Caco-2 (cell line): ENCODE data around the gene SLC9A8. TPM values are rescaled to one million over a fixed set of nuclear protein-coding genes. Genes with fewer than 3 reads are reported as not detected.
"Not testable (repeated sequence)": the region's sequence is repeated elsewhere in the genome, so short reads cannot be mapped to it uniquely, and the experiment has no call there.

Experiments
- BruUV-seq: library from RNA; stranded (reverse); fragments of 400-500 nt; replicated peaks from 2 replicates; lab custom pipeline; 2021; lab: Mats Ljungman, UMichigan
- CTCF ChIA-PET: fragments of 300-600 bp; sonication (Branson Sonifier 250); formaldehyde crosslinking; loops from one replicate; lab custom pipeline; 2022; ENCODE audit warnings: antibody characterized with exemption; lab: Charles Lee
- POLR2A ChIA-PET: fragments of 300-600 bp; sonication (Branson Sonifier 250); formaldehyde crosslinking; loops from one replicate; lab custom pipeline; 2022; ENCODE audit warnings: antibody characterized with exemption; lab: Charles Lee
- DNase-seq, 2 experiments: peaks; one replicate each; pipeline versions ENCODE4 v3.0.0 to v3.0.0-alpha.2; 2020 to 2022
- H3K27me3 ChIP-seq: replicated peaks from 2 replicates; pipeline ENCODE4 v1.6.0; 2011; ENCODE audit warnings: low read length; ENCODE audit not compliant: control insufficient read depth, insufficient read depth
- H3K36me3 ChIP-seq: 2 replicates; pipeline ENCODE4 v1.5.1; 2011; ENCODE audit warnings: low read length; ENCODE audit not compliant: control insufficient read depth, insufficient read depth
- H3K4me1 ChIP-seq: fragments of 250-450 bp; sonication (Bioruptor Pico); 2 replicates; pipeline ENCODE4 v1.5.1; 2020; ENCODE audit warnings: mild to moderate bottlenecking
- H3K4me3 ChIP-seq: 2 replicates; pipeline ENCODE4 v1.5.1; 2011; ENCODE audit warnings: low read depth, mild to moderate bottlenecking, control low read depth, low read length
- H3K9me3 ChIP-seq: fragments of 250-450 bp; sonication (Bioruptor Pico); 2 replicates; pipeline ENCODE4 v1.5.1; 2020; ENCODE audit warnings: mild to moderate bottlenecking, moderate library complexity
- H3K27ac Mint-ChIP-seq: one replicate; pipeline ENCODE4 v1.8.0; 2022; ENCODE audit warnings: mixed read lengths; ENCODE audit not compliant: unreplicated experiment
- H3K27me3 Mint-ChIP-seq: one replicate; pipeline ENCODE4 v1.8.0; 2022; ENCODE audit warnings: mixed read lengths; ENCODE audit not compliant: insufficient read depth, unreplicated experiment
- H3K36me3 Mint-ChIP-seq: one replicate; pipeline ENCODE4 v1.8.0; 2022; ENCODE audit warnings: mild to moderate bottlenecking, mixed read lengths; ENCODE audit not compliant: insufficient read depth, unreplicated experiment
- H3K4me1 Mint-ChIP-seq: one replicate; pipeline ENCODE4 v1.8.0; 2022; ENCODE audit warnings: low read depth, mixed read lengths; ENCODE audit not compliant: unreplicated experiment
- H3K4me3 Mint-ChIP-seq: one replicate; pipeline ENCODE4 v1.8.0; 2022; ENCODE audit warnings: mild to moderate bottlenecking, moderate library complexity, mixed read lengths; ENCODE audit not compliant: unreplicated experiment
- H3K9me3 Mint-ChIP-seq: one replicate; pipeline ENCODE4 v1.8.0; 2022; ENCODE audit warnings: mixed read lengths; ENCODE audit not compliant: unreplicated experiment
- intact Hi-C: fragments of 100-400 bp; cut with micrococcal nuclease; formaldehyde crosslinking; loops from one replicate; pipeline ENCODE4 v1.10.0; 2022; ENCODE audit not compliant: unreplicated experiment
- total RNA-seq: library from RNA; stranded (reverse); gene quantifications from 2 replicates; pipeline ENCODE4 v1.2.3, GENCODE V29; 2022
- TF ChIP-seq, protein P1 (sequence below), 2 experiments: fragments of 200-600 bp in 1 of 2; IDR thresholded peaks; 1 replicate in 1 of 2; 2 replicates in 1 of 2; pipeline versions ENCODE4 v1.5.1 to v1.8.0; 2011 to 2022; ENCODE audit warnings: antibody characterized with exemption in 1 of 2, control low read depth in 1 of 2, inconsistent platforms in 1 of 2, low read depth in 1 of 2, low read length in 1 of 2, mild to moderate bottlenecking in 1 of 2, moderate library complexity in 1 of 2; ENCODE audit not compliant: insufficient read depth in 1 of 2, severe bottlenecking in 1 of 2, unreplicated experiment in 1 of 2

The SLC9A8 gene
- total RNA-seq, 1 experiment from 2014 or later = 21.4 TPM

DNA sequence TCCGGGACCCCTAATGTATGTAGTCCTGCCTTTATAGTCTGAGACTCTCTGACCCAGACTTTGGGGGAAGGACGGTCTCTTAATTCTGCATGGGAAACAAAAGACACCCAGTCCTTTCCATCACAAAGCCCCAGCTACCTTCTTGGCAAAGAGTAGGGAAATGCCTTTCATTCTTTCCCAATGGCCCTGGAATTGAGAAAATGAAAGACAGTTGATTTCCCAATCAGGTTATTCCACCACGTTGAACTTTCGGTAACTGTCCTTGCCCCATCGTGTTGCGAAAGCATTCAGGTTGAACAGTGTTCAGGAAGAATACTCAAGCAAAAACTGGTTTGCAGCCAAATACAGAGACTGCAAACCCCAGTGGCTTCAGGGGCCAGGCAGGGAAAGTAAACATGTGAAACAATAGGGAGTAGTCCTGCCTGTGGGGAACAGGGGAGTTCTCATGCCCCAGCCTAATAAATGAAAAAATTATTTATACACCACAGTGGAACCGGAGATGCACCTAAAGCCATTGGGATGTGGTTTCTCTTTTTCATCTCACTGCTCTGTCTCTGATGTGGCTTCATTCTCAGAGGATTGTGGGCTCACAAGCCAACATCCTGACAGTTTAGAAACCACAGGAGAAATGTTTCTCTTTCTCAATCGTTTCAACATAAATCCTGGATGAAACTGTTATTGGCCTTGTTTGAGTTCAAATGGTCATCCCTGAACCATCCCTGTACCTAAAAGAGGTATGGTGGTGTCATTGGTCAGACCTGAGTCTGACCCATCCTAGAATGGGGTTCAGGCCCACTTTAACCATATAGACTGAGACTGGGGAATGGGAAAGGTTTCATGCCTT is 44.2 kb upstream of the SLC9A8 start:
- ChIA-PET POLR2A (interaction anchor here (1.0 kb wide), 1 partner anchor 44 kb away, joined by 4 read pairs; the partner anchor contains the start of gene SLC9A8), CTCF (interaction anchor here (0.7 to 1.0 kb wide), 2 partner anchors 227 to 231 kb away, joined by 4 read pairs; no protein-coding TSS in a partner anchor)
- Mint-ChIP-seq H3K4me1 (peaks cover 33% of the 10 kb centered on the region), H3K9me3 (no peaks in the 10 kb centered on the region), H3K27ac (peak overlapping the region; percentile 93), H3K4me3 (peak overlapping the region; percentile 57), H3K36me3 (peaks cover 11% of the 10 kb centered on the region), H3K27me3 (no peaks in the 10 kb centered on the region)
- 0 out of 2 replicates have a peak, but pooled peaks cover 3% of the 10 kb centered on the region for H3K9me3 ChIP-seq
- H3K36me3 ChIP-seq = no peaks in the 10 kb centered on the region
- DNase-seq = peak; percentile 95 to 96
- TF ChIP-seq, protein P1, sequence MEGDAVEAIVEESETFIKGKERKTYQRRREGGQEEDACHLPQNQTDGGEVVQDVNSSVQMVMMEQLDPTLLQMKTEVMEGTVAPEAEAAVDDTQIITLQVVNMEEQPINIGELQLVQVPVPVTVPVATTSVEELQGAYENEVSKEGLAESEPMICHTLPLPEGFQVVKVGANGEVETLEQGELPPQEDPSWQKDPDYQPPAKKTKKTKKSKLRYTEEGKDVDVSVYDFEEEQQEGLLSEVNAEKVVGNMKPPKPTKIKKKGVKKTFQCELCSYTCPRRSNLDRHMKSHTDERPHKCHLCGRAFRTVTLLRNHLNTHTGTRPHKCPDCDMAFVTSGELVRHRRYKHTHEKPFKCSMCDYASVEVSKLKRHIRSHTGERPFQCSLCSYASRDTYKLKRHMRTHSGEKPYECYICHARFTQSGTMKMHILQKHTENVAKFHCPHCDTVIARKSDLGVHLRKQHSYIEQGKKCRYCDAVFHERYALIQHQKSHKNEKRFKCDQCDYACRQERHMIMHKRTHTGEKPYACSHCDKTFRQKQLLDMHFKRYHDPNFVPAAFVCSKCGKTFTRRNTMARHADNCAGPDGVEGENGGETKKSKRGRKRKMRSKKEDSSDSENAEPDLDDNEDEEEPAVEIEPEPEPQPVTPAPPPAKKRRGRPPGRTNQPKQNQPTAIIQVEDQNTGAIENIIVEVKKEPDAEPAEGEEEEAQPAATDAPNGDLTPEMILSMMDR (IDR thresholded peaks at IDR 0.05; ENCODE audit: insufficient read depth in 1 of 2, low read depth in 1 of 2, low read length in 1 of 2, severe bottlenecking in 1 of 2, unreplicated experiment in 1 of 2) = no peak
- H3K4me3 ChIP-seq = no peak overlapping the region
- H3K4me1 ChIP-seq = peaks cover 57% of the 10 kb centered on the region
- TSS peak; percentile 87 for BruUV-seq
- intact Hi-C loops = loop anchor here (1.0 kb wide), 4 partner anchors 22 to 94 kb away; partner anchors contain the start of gene SLC9A8
- no peaks in the 10 kb centered on the region for H3K27me3 ChIP-seq

GRCh38 chr20:49769048-49769581 is 43.5 kb upstream of the SLC9A8 start:
- peaks cover 11% of the 10 kb centered on the region for H3K36me3 Mint-ChIP-seq
- DNase-seq = no peak
- 0 out of 2 replicates have a peak, but pooled peaks cover 3% of the 10 kb centered on the region for H3K9me3 ChIP-seq
- ChIA-PET CTCF (no interaction called here), POLR2A (no interaction called here)
- H3K36me3 ChIP-seq = no peaks in the 10 kb centered on the region
- H3K4me1 ChIP-seq = peaks cover 50% of the 10 kb centered on the region
- H3K4me3 ChIP-seq = no peak overlapping the region
- no peaks in the 10 kb centered on the region for H3K9me3 Mint-ChIP-seq
- TF ChIP-seq, protein P1 (IDR thresholded peaks at IDR 0.05; ENCODE audit: insufficient read depth in 1 of 2, low read depth in 1 of 2, low read length in 1 of 2, severe bottlenecking in 1 of 2, unreplicated experiment in 1 of 2) = no peak
- intact Hi-C loops = no loop called here
- no peaks in the 10 kb centered on the region for H3K27me3 ChIP-seq
- H3K27me3 Mint-ChIP-seq = no peaks in the 10 kb centered on the region
- BruUV-seq = no TSS peak
- peaks cover 27% of the 10 kb centered on the region for H3K4me1 Mint-ChIP-seq
- peak overlapping the region; percentile 57 for H3K4me3 Mint-ChIP-seq
- H3K27ac Mint-ChIP-seq = peak overlapping the region; percentile 93

GRCh38 chr20:49770634-49771033 is 42.0 kb upstream of the SLC9A8 start:
- Histone ChIP-seq H3K4me3 (no peak overlapping the region), H3K9me3 (0 out of 2 replicates have a peak, but pooled peaks cover 3% of the 10 kb centered on the region), H3K36me3 (no peaks in the 10 kb centered on the region), H3K27me3 (no peaks in the 10 kb centered on the region), H3K4me1 (peaks cover 56% of the 10 kb centered on the region)
- H3K27me3 Mint-ChIP-seq = no peaks in the 10 kb centered on the region
- peaks cover 11% of the 10 kb centered on the region for H3K36me3 Mint-ChIP-seq
- intact Hi-C loops = no loop called here
- no peaks in the 10 kb centered on the region for H3K9me3 Mint-ChIP-seq
- TF ChIP-seq, protein P1 (IDR thresholded peaks at IDR 0.05; ENCODE audit: insufficient read depth in 1 of 2, low read depth in 1 of 2, low read length in 1 of 2, severe bottlenecking in 1 of 2, unreplicated experiment in 1 of 2) = no peak
- BruUV-seq = no TSS peak
- CTCF ChIA-PET = interaction anchor here (0.6 kb wide), 1 partner anchor 288 kb away, joined by 4 read pairs; no protein-coding TSS in a partner anchor
- POLR2A ChIA-PET = no interaction called here
- no peak overlapping the region for H3K27ac Mint-ChIP-seq
- H3K4me3 Mint-ChIP-seq = no peak overlapping the region
- peaks cover 24% of the 10 kb centered on the region for H3K4me1 Mint-ChIP-seq
- no peak for DNase-seq

GRCh38 chr20:49774213-49774612 is 38.4 kb upstream of the SLC9A8 start:
- H3K9me3 Mint-ChIP-seq, H3K4me3 Mint-ChIP-seq, POLR2A ChIA-PET, H3K4me3 ChIP-seq, H3K27ac Mint-ChIP-seq, H3K27me3 Mint-ChIP-seq, H3K36me3 Mint-ChIP-seq, H3K27me3 ChIP-seq, H3K36me3 ChIP-seq, intact Hi-C loops, BruUV-seq, DNase-seq, H3K9me3 ChIP-seq: not testable (repeated sequence)
- peaks cover 15% of the 10 kb centered on the region for H3K4me1 Mint-ChIP-seq
- CTCF ChIA-PET = interaction anchor here (2.1 kb wide), 1 partner anchor 72 kb away, joined by 5 read pairs; no protein-coding TSS in a partner anchor
- peaks cover 30% of the 10 kb centered on the region for H3K4me1 ChIP-seq
